ENCODE measurements around the gene SFTA2. TPM values are rescaled to one million over a fixed set of nuclear protein-coding genes. Genes with fewer than 3 reads are reported as not detected.

The SFTA2 gene
- total and polyA plus RNA-seq, 9 of the 15 experiments (the other 6 are each of a cell fraction or from before 2014, with no cell fraction given), result not detected

DNA sequence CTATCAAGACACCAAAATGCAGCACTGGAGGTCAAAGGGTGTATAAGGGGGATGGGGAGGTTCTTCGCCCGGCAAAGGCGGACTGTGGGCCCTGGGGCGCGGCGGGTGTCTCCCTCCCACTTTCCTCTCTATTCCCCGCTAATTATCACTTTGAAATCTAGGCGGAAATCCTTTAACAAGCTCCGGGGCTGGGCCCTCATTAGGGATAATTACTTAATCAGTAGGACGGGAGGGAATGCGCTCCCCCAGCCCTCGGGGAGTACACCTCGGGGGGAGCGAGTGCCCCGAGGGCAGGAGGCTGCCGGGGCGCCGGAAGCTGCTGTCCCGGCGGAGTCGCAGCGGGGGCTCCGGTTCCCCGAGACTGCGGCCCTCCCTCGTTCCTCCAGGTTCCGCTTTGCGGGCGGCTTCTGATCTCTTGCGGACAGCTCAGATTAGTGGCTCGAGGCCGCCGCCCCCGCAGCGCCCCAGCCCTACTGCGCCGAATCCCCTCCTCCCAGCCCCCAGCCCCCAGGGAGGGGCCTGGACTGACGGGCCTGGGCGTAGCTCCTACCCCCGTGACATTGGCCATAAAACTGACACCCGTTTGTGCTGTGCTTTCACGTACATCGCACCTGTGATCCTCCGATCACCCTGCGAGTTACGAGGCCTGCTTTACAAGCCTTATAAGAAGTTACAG lies 23.5 kb upstream of the SFTA2 start (continued):
- TF ChIP-seq SRF (CRISPR knock-in tag; IDR thresholded peaks at IDR 0.05) (peak in 1 of 2 experiments; percentile 38; a peak in 1 of 4 replicates), TOE1 (IDR thresholded peaks at IDR 0.05; ENCODE audit: borderline replicate concordance) (peak; percentile 75; the same call in 1 of the 2 replicates), TOE1 (CRISPR knock-in tag; IDR thresholded peaks at IDR 0.05; ENCODE audit: borderline replicate concordance, low read depth) (no peak), ZNF699 (CRISPR knock-in tag; IDR thresholded peaks at IDR 0.05; ENCODE audit: insufficient replicate concordance) (no peak), GABPB2 (CRISPR knock-in tag; conservative IDR thresholded peaks at IDR 0.05) (no peak), ZNF146 (CRISPR knock-in tag; IDR thresholded peaks at IDR 0.05; ENCODE audit: unreplicated experiment) (no peak), YBX1 (IDR thresholded peaks at IDR 0.05) (no peak), ZNF444 (CRISPR knock-in tag; IDR thresholded peaks at IDR 0.05) (no peak), ADNP (tag; IDR thresholded peaks at IDR 0.05) (no peak), TGIF2 (CRISPR knock-in tag; IDR thresholded peaks at IDR 0.05) (no peak), CBFA2T2 (conservative IDR thresholded peaks at IDR 0.05) (peak; percentile 29; the same call in 1 of the 2 replicates)
- TF ChIP-seq, protein P1, sequence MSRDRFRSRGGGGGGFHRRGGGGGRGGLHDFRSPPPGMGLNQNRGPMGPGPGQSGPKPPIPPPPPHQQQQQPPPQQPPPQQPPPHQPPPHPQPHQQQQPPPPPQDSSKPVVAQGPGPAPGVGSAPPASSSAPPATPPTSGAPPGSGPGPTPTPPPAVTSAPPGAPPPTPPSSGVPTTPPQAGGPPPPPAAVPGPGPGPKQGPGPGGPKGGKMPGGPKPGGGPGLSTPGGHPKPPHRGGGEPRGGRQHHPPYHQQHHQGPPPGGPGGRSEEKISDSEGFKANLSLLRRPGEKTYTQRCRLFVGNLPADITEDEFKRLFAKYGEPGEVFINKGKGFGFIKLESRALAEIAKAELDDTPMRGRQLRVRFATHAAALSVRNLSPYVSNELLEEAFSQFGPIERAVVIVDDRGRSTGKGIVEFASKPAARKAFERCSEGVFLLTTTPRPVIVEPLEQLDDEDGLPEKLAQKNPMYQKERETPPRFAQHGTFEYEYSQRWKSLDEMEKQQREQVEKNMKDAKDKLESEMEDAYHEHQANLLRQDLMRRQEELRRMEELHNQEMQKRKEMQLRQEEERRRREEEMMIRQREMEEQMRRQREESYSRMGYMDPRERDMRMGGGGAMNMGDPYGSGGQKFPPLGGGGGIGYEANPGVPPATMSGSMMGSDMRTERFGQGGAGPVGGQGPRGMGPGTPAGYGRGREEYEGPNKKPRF (IDR thresholded peaks at IDR 0.05; ENCODE audit: low read depth, low read length), result no peak
- TF ChIP-seq, protein P2, sequence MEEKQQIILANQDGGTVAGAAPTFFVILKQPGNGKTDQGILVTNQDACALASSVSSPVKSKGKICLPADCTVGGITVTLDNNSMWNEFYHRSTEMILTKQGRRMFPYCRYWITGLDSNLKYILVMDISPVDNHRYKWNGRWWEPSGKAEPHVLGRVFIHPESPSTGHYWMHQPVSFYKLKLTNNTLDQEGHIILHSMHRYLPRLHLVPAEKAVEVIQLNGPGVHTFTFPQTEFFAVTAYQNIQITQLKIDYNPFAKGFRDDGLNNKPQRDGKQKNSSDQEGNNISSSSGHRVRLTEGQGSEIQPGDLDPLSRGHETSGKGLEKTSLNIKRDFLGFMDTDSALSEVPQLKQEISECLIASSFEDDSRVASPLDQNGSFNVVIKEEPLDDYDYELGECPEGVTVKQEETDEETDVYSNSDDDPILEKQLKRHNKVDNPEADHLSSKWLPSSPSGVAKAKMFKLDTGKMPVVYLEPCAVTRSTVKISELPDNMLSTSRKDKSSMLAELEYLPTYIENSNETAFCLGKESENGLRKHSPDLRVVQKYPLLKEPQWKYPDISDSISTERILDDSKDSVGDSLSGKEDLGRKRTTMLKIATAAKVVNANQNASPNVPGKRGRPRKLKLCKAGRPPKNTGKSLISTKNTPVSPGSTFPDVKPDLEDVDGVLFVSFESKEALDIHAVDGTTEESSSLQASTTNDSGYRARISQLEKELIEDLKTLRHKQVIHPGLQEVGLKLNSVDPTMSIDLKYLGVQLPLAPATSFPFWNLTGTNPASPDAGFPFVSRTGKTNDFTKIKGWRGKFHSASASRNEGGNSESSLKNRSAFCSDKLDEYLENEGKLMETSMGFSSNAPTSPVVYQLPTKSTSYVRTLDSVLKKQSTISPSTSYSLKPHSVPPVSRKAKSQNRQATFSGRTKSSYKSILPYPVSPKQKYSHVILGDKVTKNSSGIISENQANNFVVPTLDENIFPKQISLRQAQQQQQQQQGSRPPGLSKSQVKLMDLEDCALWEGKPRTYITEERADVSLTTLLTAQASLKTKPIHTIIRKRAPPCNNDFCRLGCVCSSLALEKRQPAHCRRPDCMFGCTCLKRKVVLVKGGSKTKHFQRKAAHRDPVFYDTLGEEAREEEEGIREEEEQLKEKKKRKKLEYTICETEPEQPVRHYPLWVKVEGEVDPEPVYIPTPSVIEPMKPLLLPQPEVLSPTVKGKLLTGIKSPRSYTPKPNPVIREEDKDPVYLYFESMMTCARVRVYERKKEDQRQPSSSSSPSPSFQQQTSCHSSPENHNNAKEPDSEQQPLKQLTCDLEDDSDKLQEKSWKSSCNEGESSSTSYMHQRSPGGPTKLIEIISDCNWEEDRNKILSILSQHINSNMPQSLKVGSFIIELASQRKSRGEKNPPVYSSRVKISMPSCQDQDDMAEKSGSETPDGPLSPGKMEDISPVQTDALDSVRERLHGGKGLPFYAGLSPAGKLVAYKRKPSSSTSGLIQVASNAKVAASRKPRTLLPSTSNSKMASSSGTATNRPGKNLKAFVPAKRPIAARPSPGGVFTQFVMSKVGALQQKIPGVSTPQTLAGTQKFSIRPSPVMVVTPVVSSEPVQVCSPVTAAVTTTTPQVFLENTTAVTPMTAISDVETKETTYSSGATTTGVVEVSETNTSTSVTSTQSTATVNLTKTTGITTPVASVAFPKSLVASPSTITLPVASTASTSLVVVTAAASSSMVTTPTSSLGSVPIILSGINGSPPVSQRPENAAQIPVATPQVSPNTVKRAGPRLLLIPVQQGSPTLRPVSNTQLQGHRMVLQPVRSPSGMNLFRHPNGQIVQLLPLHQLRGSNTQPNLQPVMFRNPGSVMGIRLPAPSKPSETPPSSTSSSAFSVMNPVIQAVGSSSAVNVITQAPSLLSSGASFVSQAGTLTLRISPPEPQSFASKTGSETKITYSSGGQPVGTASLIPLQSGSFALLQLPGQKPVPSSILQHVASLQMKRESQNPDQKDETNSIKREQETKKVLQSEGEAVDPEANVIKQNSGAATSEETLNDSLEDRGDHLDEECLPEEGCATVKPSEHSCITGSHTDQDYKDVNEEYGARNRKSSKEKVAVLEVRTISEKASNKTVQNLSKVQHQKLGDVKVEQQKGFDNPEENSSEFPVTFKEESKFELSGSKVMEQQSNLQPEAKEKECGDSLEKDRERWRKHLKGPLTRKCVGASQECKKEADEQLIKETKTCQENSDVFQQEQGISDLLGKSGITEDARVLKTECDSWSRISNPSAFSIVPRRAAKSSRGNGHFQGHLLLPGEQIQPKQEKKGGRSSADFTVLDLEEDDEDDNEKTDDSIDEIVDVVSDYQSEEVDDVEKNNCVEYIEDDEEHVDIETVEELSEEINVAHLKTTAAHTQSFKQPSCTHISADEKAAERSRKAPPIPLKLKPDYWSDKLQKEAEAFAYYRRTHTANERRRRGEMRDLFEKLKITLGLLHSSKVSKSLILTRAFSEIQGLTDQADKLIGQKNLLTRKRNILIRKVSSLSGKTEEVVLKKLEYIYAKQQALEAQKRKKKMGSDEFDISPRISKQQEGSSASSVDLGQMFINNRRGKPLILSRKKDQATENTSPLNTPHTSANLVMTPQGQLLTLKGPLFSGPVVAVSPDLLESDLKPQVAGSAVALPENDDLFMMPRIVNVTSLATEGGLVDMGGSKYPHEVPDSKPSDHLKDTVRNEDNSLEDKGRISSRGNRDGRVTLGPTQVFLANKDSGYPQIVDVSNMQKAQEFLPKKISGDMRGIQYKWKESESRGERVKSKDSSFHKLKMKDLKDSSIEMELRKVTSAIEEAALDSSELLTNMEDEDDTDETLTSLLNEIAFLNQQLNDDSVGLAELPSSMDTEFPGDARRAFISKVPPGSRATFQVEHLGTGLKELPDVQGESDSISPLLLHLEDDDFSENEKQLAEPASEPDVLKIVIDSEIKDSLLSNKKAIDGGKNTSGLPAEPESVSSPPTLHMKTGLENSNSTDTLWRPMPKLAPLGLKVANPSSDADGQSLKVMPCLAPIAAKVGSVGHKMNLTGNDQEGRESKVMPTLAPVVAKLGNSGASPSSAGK (IDR thresholded peaks at IDR 0.05), result peak; percentile 65

All from K562 (cell line).